ENCODE measurements around the gene TRPT1.
A peak's percentile ranks its signal among the peaks of the same experiment; 100 is the strongest.

The TRPT1 gene

GRCh38 chr11:64230985-64231365 lies 5.0 kb upstream of the TRPT1 start:
- H3K36me3 ChIP-seq (ENCODE audit: insufficient read depth) = no peaks in the 10 kb centered on the region
- no peak for TF ChIP-seq CTCF (conservative IDR thresholded peaks at IDR 0.05; ENCODE audit: low read depth, low read length)
- no peaks in the 10 kb centered on the region for H4K20me1 ChIP-seq (ENCODE audit: insufficient read depth)
- H3K4me3 ChIP-seq (IDR thresholded peaks at IDR 0.05; ENCODE audit: insufficient read depth, low read depth, low read length) = no peak overlapping the region
- H3K79me2 ChIP-seq (ENCODE audit: insufficient read depth, low read depth) = no peaks in the 10 kb centered on the region
- no peaks in the 10 kb centered on the region for H3K27me3 ChIP-seq (ENCODE audit: insufficient read depth, low read depth)
- H3K9ac ChIP-seq = peak overlapping the region; percentile 38; the same call in 1 of the 2 replicates
- peaks cover 34% of the 10 kb centered on the region for H3K4me1 ChIP-seq (ENCODE audit: low read depth, poor library complexity, severe bottlenecking)
- H3K4me2 ChIP-seq = peak overlapping the region; percentile 76
- H2AFZ ChIP-seq (ENCODE audit: low read depth) = peak overlapping the region; percentile 70
- peak overlapping the region; percentile 8; the same call in 1 of the 2 replicates for H3K27ac ChIP-seq

GRCh38 chr11:64230171-64230984 lies 4.4 kb upstream of the TRPT1 start, which contains the start of gene DNAJC4:
Gene DNAJC4, plus strand, starts transcription at chr11:64230548. Its CDS starts 307 bp downstream, at chr11:64230855.
- Histone ChIP-seq H4K20me1 (ENCODE audit: insufficient read depth) (no peaks in the 10 kb centered on the region), H3K27me3 (ENCODE audit: insufficient read depth, low read depth) (no peaks in the 10 kb centered on the region), H3K4me2 (peak within 1 kb of the TSS; percentile 76), H3K9ac (peak within 1 kb of the TSS; percentile 38; the same call in 1 of the 2 replicates), H2AFZ (ENCODE audit: low read depth) (peak within 1 kb of the TSS; percentile 70), H3K4me3 (IDR thresholded peaks at IDR 0.05; ENCODE audit: insufficient read depth, low read depth, low read length) (no peak within 1 kb of the TSS), H3K4me1 (ENCODE audit: low read depth, poor library complexity, severe bottlenecking) (peaks cover 32% of the 10 kb centered on the region), H3K36me3 (ENCODE audit: insufficient read depth) (no peaks in the 10 kb centered on the region), H3K27ac (peak within 1 kb of the TSS; percentile 8; the same call in 1 of the 2 replicates), H3K79me2 (ENCODE audit: insufficient read depth, low read depth) (no peaks in the 10 kb centered on the region)
- no peak for TF ChIP-seq CTCF (conservative IDR thresholded peaks at IDR 0.05; ENCODE audit: low read depth, low read length)

GRCh38 chr11:64229744-64230170 lies 3.8 kb upstream of the TRPT1 start:
- TF ChIP-seq CTCF (conservative IDR thresholded peaks at IDR 0.05; ENCODE audit: low read depth, low read length) = no peak
- H3K79me2 ChIP-seq (ENCODE audit: insufficient read depth, low read depth) = no peaks in the 10 kb centered on the region
- no peaks in the 10 kb centered on the region for H4K20me1 ChIP-seq (ENCODE audit: insufficient read depth)
- no peaks in the 10 kb centered on the region for H3K27me3 ChIP-seq (ENCODE audit: insufficient read depth, low read depth)
- H3K4me3 ChIP-seq (IDR thresholded peaks at IDR 0.05; ENCODE audit: insufficient read depth, low read depth, low read length) = no peak overlapping the region
- H2AFZ ChIP-seq (ENCODE audit: low read depth) = peak overlapping the region; percentile 70
- peak overlapping the region; percentile 76 for H3K4me2 ChIP-seq
- H3K36me3 ChIP-seq (ENCODE audit: insufficient read depth) = no peaks in the 10 kb centered on the region
- H3K27ac ChIP-seq = no peak overlapping the region
- H3K4me1 ChIP-seq (ENCODE audit: low read depth, poor library complexity, severe bottlenecking) = peaks cover 33% of the 10 kb centered on the region
- H3K9ac ChIP-seq = peak overlapping the region; percentile 38; the same call in 1 of the 2 replicates

GRCh38 chr11:64229090-64229743 lies 3.2 kb upstream of the TRPT1 start:
- Histone ChIP-seq H3K4me2 (no peak overlapping the region; the same call in 1 of the 2 replicates), H3K27me3 (ENCODE audit: insufficient read depth, low read depth) (no peaks in the 10 kb centered on the region), H4K20me1 (ENCODE audit: insufficient read depth) (no peaks in the 10 kb centered on the region), H3K4me3 (IDR thresholded peaks at IDR 0.05; ENCODE audit: insufficient read depth, low read depth, low read length) (no peak overlapping the region), H3K36me3 (ENCODE audit: insufficient read depth) (no peaks in the 10 kb centered on the region), H2AFZ (ENCODE audit: low read depth) (no peak overlapping the region), H3K27ac (no peak overlapping the region), H3K79me2 (ENCODE audit: insufficient read depth, low read depth) (no peaks in the 10 kb centered on the region), H3K4me1 (ENCODE audit: low read depth, poor library complexity, severe bottlenecking) (peaks cover 33% of the 10 kb centered on the region), H3K9ac (no peak overlapping the region)
- no peak for TF ChIP-seq CTCF (conservative IDR thresholded peaks at IDR 0.05; ENCODE audit: low read depth, low read length)
